Liver (tissue), 9 donors: ENCODE results near the gene PRPF19. TPM values are rescaled to one million over a fixed set of nuclear protein-coding genes. Genes with fewer than 3 reads are reported as not detected.

Experiments
- DNase-seq: peaks from one replicate; pipeline ENCODE4 v3.0.0-alpha.2; 2017; ENCODE audit warnings: low spot score
- H3K27ac ChIP-seq, 2 donors: one replicate each; pipeline ENCODE4 v1.7.0; 2013; ENCODE audit warnings: inconsistent platforms in 2 of 2, low read length in 2 of 2, control low read depth in 1 of 2, low read depth in 1 of 2, mild to moderate bottlenecking in 1 of 2
- H3K27me3 ChIP-seq, 4 donors: one replicate each; pipeline versions ENCODE4 v1.6.1 to v1.7.0; 2013; ENCODE audit warnings: low read length in 3 of 4, inconsistent platforms in 1 of 4, mild to moderate bottlenecking in 1 of 4, moderate library complexity in 1 of 4; ENCODE audit not compliant: control insufficient read depth in 4 of 4, insufficient read depth in 4 of 4
- H3K36me3 ChIP-seq, 4 donors: one replicate each; pipeline versions ENCODE4 v1.6.1 to v1.7.0; 2013; ENCODE audit warnings: low read length in 3 of 4, mild to moderate bottlenecking in 3 of 4, low read depth in 1 of 4, moderate library complexity in 1 of 4; ENCODE audit not compliant: control insufficient read depth in 4 of 4, insufficient read depth in 3 of 4
- H3K4me1 ChIP-seq, 4 donors: one replicate each; pipeline versions ENCODE4 v1.6.1 to v1.7.0; 2013; ENCODE audit warnings: low read length in 3 of 4, mild to moderate bottlenecking in 3 of 4, moderate library complexity in 1 of 4; ENCODE audit not compliant: control insufficient read depth in 4 of 4, insufficient read depth in 4 of 4
- H3K4me3 ChIP-seq, 3 donors: one replicate each; pipeline versions ENCODE4 v1.6.1 to v1.7.0; 2013; ENCODE audit warnings: low read length in 3 of 3, control low read depth in 1 of 3, low read depth in 1 of 3, mild to moderate bottlenecking in 1 of 3
- H3K9ac ChIP-seq, 2 donors: one replicate each; pipeline ENCODE4 v1.7.0; 2013; ENCODE audit warnings: low read length in 2 of 2, mild to moderate bottlenecking in 2 of 2, moderate library complexity in 2 of 2, control low read depth in 1 of 2, low read depth in 1 of 2
- H3K9me3 ChIP-seq, 4 donors: one replicate each; pipeline versions ENCODE4 v1.6.1 to v1.7.0; 2013; ENCODE audit warnings: low read length in 3 of 4; ENCODE audit not compliant: control insufficient read depth in 4 of 4
- EGR1 ChIP-seq, 2 donors: IDR thresholded peaks; 2 replicates each; pipeline ENCODE4 v1.6.1; 2016 to 2018; ENCODE audit warnings: antibody characterized with exemption in 2 of 2, low read depth in 2 of 2
- FOXA1 ChIP-seq: IDR thresholded peaks from 2 replicates; pipeline ENCODE4 v1.6.1; 2016; ENCODE audit warnings: antibody characterized with exemption
- FOXA2 ChIP-seq: IDR thresholded peaks from 2 replicates; pipeline ENCODE4 v1.6.1; 2016; ENCODE audit warnings: antibody characterized with exemption
- GABPA ChIP-seq, 2 donors: IDR thresholded peaks in 1 of 2; conservative IDR thresholded peaks in 1 of 2; 2 replicates each; pipeline ENCODE4 v1.6.1; 2016; ENCODE audit warnings: antibody characterized with exemption in 2 of 2, mild to moderate bottlenecking in 1 of 2, moderate library complexity in 1 of 2
- HNF4A ChIP-seq, 2 donors: conservative IDR thresholded peaks; 2 replicates each; pipeline ENCODE4 v1.6.1; 2016; ENCODE audit warnings: antibody characterized with exemption in 2 of 2, mild to moderate bottlenecking in 2 of 2
- HNF4G ChIP-seq: IDR thresholded peaks from 2 replicates; pipeline ENCODE4 v1.6.1; 2016; ENCODE audit warnings: antibody characterized with exemption
- JUND ChIP-seq, 2 donors: IDR thresholded peaks; 2 replicates each; pipeline ENCODE4 v1.6.1; 2016; ENCODE audit warnings: antibody characterized with exemption in 2 of 2
- MAX ChIP-seq: IDR thresholded peaks from 2 replicates; pipeline ENCODE4 v1.6.1; 2016; ENCODE audit warnings: antibody characterized with exemption
- NR2F2 ChIP-seq: IDR thresholded peaks from 2 replicates; pipeline ENCODE4 v1.6.1; 2016; ENCODE audit warnings: antibody characterized with exemption
- RAD21 ChIP-seq, 2 donors: IDR thresholded peaks; 2 replicates each; pipeline ENCODE4 v1.6.1; 2016; ENCODE audit warnings: antibody characterized with exemption in 2 of 2, mild to moderate bottlenecking in 2 of 2
- RXRA ChIP-seq, 2 donors: IDR thresholded peaks; 2 replicates each; pipeline ENCODE4 v1.6.1; 2017 to 2018; ENCODE audit warnings: antibody characterized with exemption in 2 of 2, mild to moderate bottlenecking in 1 of 2
- SP1 ChIP-seq: IDR thresholded peaks from 2 replicates; pipeline ENCODE4 v1.6.1; 2018; ENCODE audit warnings: antibody characterized with exemption, mild to moderate bottlenecking
- TAF1 ChIP-seq: conservative IDR thresholded peaks from 2 replicates; pipeline ENCODE4 v1.6.1; 2016; ENCODE audit warnings: antibody characterized with exemption, mild to moderate bottlenecking
- YY1 ChIP-seq: IDR thresholded peaks from 2 replicates; pipeline ENCODE4 v1.6.1; 2016; ENCODE audit warnings: antibody characterized with exemption, mild to moderate bottlenecking
- ZBTB33 ChIP-seq: IDR thresholded peaks from 2 replicates; pipeline ENCODE4 v1.6.1; 2016; ENCODE audit warnings: antibody characterized with exemption
- WGBS: extraction: QIAGEN DNeasy Blood & Tissue Kit; methylation state at CpG from one replicate; pipeline ENCODE4 v1.1.7; 2013; 5-methylcytosine and 5-hydroxymethylcytosine counted together
- polyA plus RNA-seq, 2 donors: library from polyadenylated mRNA; stranded (reverse) in 1 of 2; unstranded in 1 of 2; fragments of 200-250 nt in 1 of 2; fragments of >200 nt in 1 of 2; fragmentation: Nextera tagmentation in 1 of 2; extraction: Ambion mirVana in 1 of 2; gene quantifications; one replicate each; pipeline versions ENCODE4 v1.2.1 to v1.2.3, GENCODE V29; 2013 to 2015
- total RNA-seq, 2 donors: library from RNA; depleted of rRNA; stranded (reverse); fragments of >200 nt; gene quantifications; one replicate each; pipeline ENCODE4 v1.2.3, GENCODE V29; 2014
- TF ChIP-seq, protein P1 (sequence below): IDR thresholded peaks from 2 replicates; pipeline ENCODE4 v1.6.1; 2016; ENCODE audit warnings: antibody characterized with exemption
- TF ChIP-seq, protein P2 (sequence below): fragments of 150-350 bp; IDR thresholded peaks from 2 replicates; pipeline ENCODE4 v1.5.1; 2017; ENCODE audit warnings: improper control_type of control experiment, low read depth, low read length; ENCODE audit not compliant: missing input control
- TF ChIP-seq, protein P3 (sequence below): IDR thresholded peaks from 2 replicates; pipeline ENCODE4 v1.6.1; 2016; ENCODE audit warnings: antibody characterized with exemption, mild to moderate bottlenecking
- donor health status: healthy.
- donor health status: healthy.
- donor health status: healthy.
- donor health status: healthy.
- donor health status: healthy.

PRPF19 gene
- total and polyA plus RNA-seq, 4 donors: 25.4 to 57.1 (median 40.4) TPM

GRCh38 chr11:60923800-60924109 is 17.4 kb upstream of the PRPF19 start:
- 68% methylated on average over 6 of the region's 6 CpGs for WGBS
- no peaks in the 10 kb centered on the region for H3K9me3 ChIP-seq
- H3K9ac ChIP-seq: no peak overlapping the region
- no peak overlapping the region for H3K27ac ChIP-seq
- H3K27me3 ChIP-seq: peaks cover 0 to 6% (median 0%) of the 10 kb centered on the region in 4 donors
- peaks cover 8 to 32% (median 18%) of the 10 kb centered on the region in 4 donors for H3K36me3 ChIP-seq
- peaks cover 5 to 13% (median 5%) of the 10 kb centered on the region in 4 donors for H3K4me1 ChIP-seq
- no peak for DNase-seq
- TF ChIP-seq, protein P1, sequence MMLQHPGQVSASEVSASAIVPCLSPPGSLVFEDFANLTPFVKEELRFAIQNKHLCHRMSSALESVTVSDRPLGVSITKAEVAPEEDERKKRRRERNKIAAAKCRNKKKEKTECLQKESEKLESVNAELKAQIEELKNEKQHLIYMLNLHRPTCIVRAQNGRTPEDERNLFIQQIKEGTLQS: no peak
- TF ChIP-seq, protein P2, sequence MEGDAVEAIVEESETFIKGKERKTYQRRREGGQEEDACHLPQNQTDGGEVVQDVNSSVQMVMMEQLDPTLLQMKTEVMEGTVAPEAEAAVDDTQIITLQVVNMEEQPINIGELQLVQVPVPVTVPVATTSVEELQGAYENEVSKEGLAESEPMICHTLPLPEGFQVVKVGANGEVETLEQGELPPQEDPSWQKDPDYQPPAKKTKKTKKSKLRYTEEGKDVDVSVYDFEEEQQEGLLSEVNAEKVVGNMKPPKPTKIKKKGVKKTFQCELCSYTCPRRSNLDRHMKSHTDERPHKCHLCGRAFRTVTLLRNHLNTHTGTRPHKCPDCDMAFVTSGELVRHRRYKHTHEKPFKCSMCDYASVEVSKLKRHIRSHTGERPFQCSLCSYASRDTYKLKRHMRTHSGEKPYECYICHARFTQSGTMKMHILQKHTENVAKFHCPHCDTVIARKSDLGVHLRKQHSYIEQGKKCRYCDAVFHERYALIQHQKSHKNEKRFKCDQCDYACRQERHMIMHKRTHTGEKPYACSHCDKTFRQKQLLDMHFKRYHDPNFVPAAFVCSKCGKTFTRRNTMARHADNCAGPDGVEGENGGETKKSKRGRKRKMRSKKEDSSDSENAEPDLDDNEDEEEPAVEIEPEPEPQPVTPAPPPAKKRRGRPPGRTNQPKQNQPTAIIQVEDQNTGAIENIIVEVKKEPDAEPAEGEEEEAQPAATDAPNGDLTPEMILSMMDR: no peak
- TF ChIP-seq NR2F2 (no peak), FOXA1 (no peak), RAD21 (IDR thresholded peaks at IDR 0.05) (no peak), GABPA (IDR thresholded peaks at IDR 0.05 in 1 of 2, conservative IDR thresholded peaks at IDR 0.05 in 1 of 2) (no peak), EGR1 (IDR thresholded peaks at IDR 0.05; ENCODE audit: low read depth in 2 of 2) (no peak), FOXA2 (no peak), HNF4G (no peak), SP1 (no peak), JUND (IDR thresholded peaks at IDR 0.05) (no peak), MAX (no peak), YY1 (no peak), ZBTB33 (no peak), TAF1 (no peak), HNF4A (conservative IDR thresholded peaks at IDR 0.05) (no peak), RXRA (IDR thresholded peaks at IDR 0.05) (no peak)
- TF ChIP-seq, protein P3, sequence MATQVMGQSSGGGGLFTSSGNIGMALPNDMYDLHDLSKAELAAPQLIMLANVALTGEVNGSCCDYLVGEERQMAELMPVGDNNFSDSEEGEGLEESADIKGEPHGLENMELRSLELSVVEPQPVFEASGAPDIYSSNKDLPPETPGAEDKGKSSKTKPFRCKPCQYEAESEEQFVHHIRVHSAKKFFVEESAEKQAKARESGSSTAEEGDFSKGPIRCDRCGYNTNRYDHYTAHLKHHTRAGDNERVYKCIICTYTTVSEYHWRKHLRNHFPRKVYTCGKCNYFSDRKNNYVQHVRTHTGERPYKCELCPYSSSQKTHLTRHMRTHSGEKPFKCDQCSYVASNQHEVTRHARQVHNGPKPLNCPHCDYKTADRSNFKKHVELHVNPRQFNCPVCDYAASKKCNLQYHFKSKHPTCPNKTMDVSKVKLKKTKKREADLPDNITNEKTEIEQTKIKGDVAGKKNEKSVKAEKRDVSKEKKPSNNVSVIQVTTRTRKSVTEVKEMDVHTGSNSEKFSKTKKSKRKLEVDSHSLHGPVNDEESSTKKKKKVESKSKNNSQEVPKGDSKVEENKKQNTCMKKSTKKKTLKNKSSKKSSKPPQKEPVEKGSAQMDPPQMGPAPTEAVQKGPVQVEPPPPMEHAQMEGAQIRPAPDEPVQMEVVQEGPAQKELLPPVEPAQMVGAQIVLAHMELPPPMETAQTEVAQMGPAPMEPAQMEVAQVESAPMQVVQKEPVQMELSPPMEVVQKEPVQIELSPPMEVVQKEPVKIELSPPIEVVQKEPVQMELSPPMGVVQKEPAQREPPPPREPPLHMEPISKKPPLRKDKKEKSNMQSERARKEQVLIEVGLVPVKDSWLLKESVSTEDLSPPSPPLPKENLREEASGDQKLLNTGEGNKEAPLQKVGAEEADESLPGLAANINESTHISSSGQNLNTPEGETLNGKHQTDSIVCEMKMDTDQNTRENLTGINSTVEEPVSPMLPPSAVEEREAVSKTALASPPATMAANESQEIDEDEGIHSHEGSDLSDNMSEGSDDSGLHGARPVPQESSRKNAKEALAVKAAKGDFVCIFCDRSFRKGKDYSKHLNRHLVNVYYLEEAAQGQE: no peak
- peak overlapping the region in 1 of 3 donors; percentile 67 for H3K4me3 ChIP-seq
